ENCODE results near the gene WRAP73.
A peak's percentile ranks its signal among the peaks of the same experiment; 100 is the strongest.

The WRAP73 gene

GRCh38 chr1:3590951-3591865, 58.7 kb downstream of the WRAP73 start:
- TF ChIP-seq EZH2phosphoT487 (IDR thresholded peaks at IDR 0.05; ENCODE audit: low read depth) = no peak
- TF ChIP-seq, protein P1, sequence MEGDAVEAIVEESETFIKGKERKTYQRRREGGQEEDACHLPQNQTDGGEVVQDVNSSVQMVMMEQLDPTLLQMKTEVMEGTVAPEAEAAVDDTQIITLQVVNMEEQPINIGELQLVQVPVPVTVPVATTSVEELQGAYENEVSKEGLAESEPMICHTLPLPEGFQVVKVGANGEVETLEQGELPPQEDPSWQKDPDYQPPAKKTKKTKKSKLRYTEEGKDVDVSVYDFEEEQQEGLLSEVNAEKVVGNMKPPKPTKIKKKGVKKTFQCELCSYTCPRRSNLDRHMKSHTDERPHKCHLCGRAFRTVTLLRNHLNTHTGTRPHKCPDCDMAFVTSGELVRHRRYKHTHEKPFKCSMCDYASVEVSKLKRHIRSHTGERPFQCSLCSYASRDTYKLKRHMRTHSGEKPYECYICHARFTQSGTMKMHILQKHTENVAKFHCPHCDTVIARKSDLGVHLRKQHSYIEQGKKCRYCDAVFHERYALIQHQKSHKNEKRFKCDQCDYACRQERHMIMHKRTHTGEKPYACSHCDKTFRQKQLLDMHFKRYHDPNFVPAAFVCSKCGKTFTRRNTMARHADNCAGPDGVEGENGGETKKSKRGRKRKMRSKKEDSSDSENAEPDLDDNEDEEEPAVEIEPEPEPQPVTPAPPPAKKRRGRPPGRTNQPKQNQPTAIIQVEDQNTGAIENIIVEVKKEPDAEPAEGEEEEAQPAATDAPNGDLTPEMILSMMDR (IDR thresholded peaks at IDR 0.05; ENCODE audit: low read depth, low read length) = peak; percentile 7; the same call in 1 of the 2 replicates
- H3K27me3 ChIP-seq (ENCODE audit: low read depth, low read length) = no peaks in the 10 kb centered on the region
- no peak overlapping the region for H3K27ac ChIP-seq (ENCODE audit: low read length)
- no peaks in the 10 kb centered on the region for H3K79me2 ChIP-seq (ENCODE audit: low read length)
- no peaks in the 10 kb centered on the region for H3K4me1 ChIP-seq (ENCODE audit: low read length)
- no peaks in the 10 kb centered on the region for H3K9me3 ChIP-seq (ENCODE audit: insufficient read depth, low read length)
- no peak overlapping the region for H2AFZ ChIP-seq (ENCODE audit: low read depth, low read length)
- H4K20me1 ChIP-seq (ENCODE audit: insufficient read depth, low read length) = no peaks in the 10 kb centered on the region
- H3K36me3 ChIP-seq (replicated peaks; ENCODE audit: low read depth, low read length) = no peaks in the 10 kb centered on the region
- no peak overlapping the region for H3K4me3 ChIP-seq (ENCODE audit: low read length)
- H3K4me2 ChIP-seq (ENCODE audit: low read length) = no peak overlapping the region
- H3K9ac ChIP-seq (ENCODE audit: low read length) = no peak overlapping the region

DNA sequence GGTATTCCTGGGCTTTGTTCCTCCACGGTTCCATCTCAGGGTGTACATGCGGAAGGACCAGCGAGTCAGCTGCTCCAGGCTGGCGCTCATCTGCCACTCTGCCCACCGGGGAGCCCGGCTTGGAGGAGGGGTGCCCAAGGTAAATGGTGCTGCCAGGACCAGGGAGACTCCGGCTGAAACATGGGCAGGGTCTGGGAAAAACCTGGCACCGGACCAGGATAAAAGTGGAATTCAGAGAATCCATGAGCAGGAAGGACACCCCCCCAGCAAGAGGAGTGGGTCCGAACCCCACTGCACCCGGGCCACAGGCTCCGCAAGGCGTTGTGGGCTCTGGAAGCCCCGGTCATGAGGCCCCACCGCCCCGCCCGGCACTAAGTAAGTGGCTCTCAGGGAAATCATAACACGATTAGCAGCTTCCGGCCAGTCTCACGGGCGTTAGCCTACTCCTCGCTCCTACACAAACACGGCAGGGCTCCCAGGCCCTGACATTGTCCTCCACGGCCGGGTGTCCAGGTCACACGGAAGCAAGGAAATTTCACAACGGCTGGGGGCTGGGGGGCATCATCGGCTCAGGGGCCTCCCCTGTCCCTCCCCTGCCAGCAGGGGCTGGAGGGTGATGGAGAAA, 59.7 kb downstream of the WRAP73 start:
- TF ChIP-seq EZH2phosphoT487 (IDR thresholded peaks at IDR 0.05; ENCODE audit: low read depth) = no peak
- TF ChIP-seq, protein P1 (IDR thresholded peaks at IDR 0.05; ENCODE audit: low read depth, low read length) = no peak
- Histone ChIP-seq H3K27me3 (ENCODE audit: low read depth, low read length) (no peaks in the 10 kb centered on the region), H3K4me2 (ENCODE audit: low read length) (no peak overlapping the region)

DNA sequence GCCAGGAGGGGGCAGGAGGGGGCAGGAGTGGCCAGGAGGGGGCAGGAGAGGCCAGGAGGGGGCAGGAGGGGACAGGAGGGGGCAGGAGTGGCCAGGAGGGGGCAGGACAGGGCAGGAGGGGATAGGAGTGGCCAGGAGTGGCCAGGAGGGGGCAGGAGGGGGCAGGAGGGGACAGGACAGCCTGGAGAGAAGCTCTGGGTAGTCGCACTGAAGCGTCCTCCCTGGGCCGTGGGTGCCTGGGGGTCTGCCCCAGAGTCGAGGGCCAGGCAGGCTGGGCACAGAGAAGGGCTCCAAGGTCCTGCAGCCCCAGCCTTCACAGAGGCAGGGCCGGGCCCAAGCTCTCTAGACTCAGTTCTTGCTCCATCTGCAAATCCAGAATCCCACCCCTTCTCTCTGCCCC, 61.5 kb downstream of the WRAP73 start:
- Histone ChIP-seq H3K4me1 (ENCODE audit: low read length) (no peaks in the 10 kb centered on the region), H3K4me3 (ENCODE audit: low read length) (no peak overlapping the region), H3K9me3 (ENCODE audit: insufficient read depth, low read length) (no peaks in the 10 kb centered on the region), H3K27me3 (ENCODE audit: low read depth, low read length) (no peaks in the 10 kb centered on the region), H3K4me2 (ENCODE audit: low read length) (no peak overlapping the region), H4K20me1 (ENCODE audit: insufficient read depth, low read length) (no peaks in the 10 kb centered on the region), H3K79me2 (ENCODE audit: low read length) (no peaks in the 10 kb centered on the region), H3K9ac (ENCODE audit: low read length) (no peak overlapping the region), H3K36me3 (replicated peaks; ENCODE audit: low read depth, low read length) (no peaks in the 10 kb centered on the region), H3K27ac (ENCODE audit: low read length) (no peak overlapping the region), H2AFZ (ENCODE audit: low read depth, low read length) (no peak overlapping the region)
- TF ChIP-seq, protein P1 (IDR thresholded peaks at IDR 0.05; ENCODE audit: low read depth, low read length) = no peak
- no peak for TF ChIP-seq EZH2phosphoT487 (IDR thresholded peaks at IDR 0.05; ENCODE audit: low read depth)

More for the DNA sequence above, 59.7 kb downstream of the WRAP73 start:
- no peaks in the 10 kb centered on the region for H3K79me2 ChIP-seq (ENCODE audit: low read length)
- H4K20me1 ChIP-seq (ENCODE audit: insufficient read depth, low read length) = no peaks in the 10 kb centered on the region
- no peak overlapping the region for H2AFZ ChIP-seq (ENCODE audit: low read depth, low read length)
- H3K4me3 ChIP-seq (ENCODE audit: low read length) = no peak overlapping the region
- no peaks in the 10 kb centered on the region for H3K9me3 ChIP-seq (ENCODE audit: insufficient read depth, low read length)
- no peaks in the 10 kb centered on the region for H3K4me1 ChIP-seq (ENCODE audit: low read length)
- H3K27ac ChIP-seq (ENCODE audit: low read length) = no peak overlapping the region
- no peaks in the 10 kb centered on the region for H3K36me3 ChIP-seq (replicated peaks; ENCODE audit: low read depth, low read length)
- H3K9ac ChIP-seq (ENCODE audit: low read length) = no peak overlapping the region

All from OCI-LY3 (cell line).